Mesendoderm (in vitro differentiated cells): ENCODE results near the gene HSD11B1L.
A peak's percentile ranks its signal among the peaks of the same experiment; 100 is the strongest.
"Not testable (repeated sequence)": the region's sequence is repeated elsewhere in the genome, so short reads cannot be mapped to it uniquely, and the experiment has no call there.

Experiments
- DNase-seq: peaks from one replicate; pipeline ENCODE4 v3.0.0; 2013
- H2AK5ac ChIP-seq: 2 replicates; pipeline ENCODE4 v1.6.1; 2013; ENCODE audit warnings: low read length, inconsistent platforms
- H2BK120ac ChIP-seq: 2 replicates; pipeline ENCODE4 v1.6.1; 2013; ENCODE audit warnings: low read depth, mild to moderate bottlenecking, low read length, moderate library complexity, mixed read lengths
- H2BK15ac ChIP-seq: replicated peaks from 2 replicates; pipeline ENCODE4 v1.6.1; 2013; ENCODE audit warnings: low read depth, mild to moderate bottlenecking, moderate library complexity
- H2BK5ac ChIP-seq: 2 replicates; pipeline ENCODE4 v1.6.1; 2013; ENCODE audit warnings: low read length, inconsistent platforms
- H3K18ac ChIP-seq: 2 replicates; pipeline ENCODE4 v1.6.1; 2013; ENCODE audit warnings: mild to moderate bottlenecking, low read length, mixed read lengths
- H3K23ac ChIP-seq: one replicate; pipeline ENCODE4 v1.6.1; 2013; ENCODE audit warnings: low read length
- H3K27ac ChIP-seq: 2 replicates; pipeline ENCODE4 v1.5.1; 2013; ENCODE audit warnings: low read depth, mild to moderate bottlenecking, inconsistent platforms, low read length, moderate library complexity
- H3K27me3 ChIP-seq: 2 replicates; pipeline ENCODE4 v1.6.1; 2013; ENCODE audit warnings: low read length, control low read depth, mild to moderate bottlenecking, inconsistent platforms; ENCODE audit not compliant: insufficient read depth, poor library complexity
- H3K36me3 ChIP-seq: 2 replicates; pipeline ENCODE4 v1.6.1; 2013; ENCODE audit warnings: low read length, inconsistent platforms; ENCODE audit not compliant: control insufficient read depth, insufficient read depth
- H3K4ac ChIP-seq: one replicate; pipeline ENCODE4 v1.6.1; 2013; ENCODE audit warnings: low read depth, mild to moderate bottlenecking, low read length, moderate library complexity
- H3K4me1 ChIP-seq: 2 replicates; pipeline ENCODE4 v1.6.1; 2013; ENCODE audit warnings: low read depth, low read length, inconsistent platforms; ENCODE audit not compliant: control insufficient read depth
- H3K4me2 ChIP-seq: 2 replicates; pipeline ENCODE4 v1.6.1; 2013; ENCODE audit warnings: low read length
- H3K4me3 ChIP-seq: 2 replicates; pipeline ENCODE4 v1.5.1; 2013; ENCODE audit warnings: mild to moderate bottlenecking, low read length
- H3K56ac ChIP-seq: one replicate; pipeline ENCODE4 v1.6.1; 2013; ENCODE audit warnings: low read length
- H3K79me1 ChIP-seq: 2 replicates; pipeline ENCODE4 v1.6.1; 2013; ENCODE audit warnings: low read length, inconsistent platforms
- H3K79me2 ChIP-seq: 2 replicates; pipeline ENCODE4 v1.6.1; 2013; ENCODE audit warnings: mild to moderate bottlenecking, low read length; ENCODE audit not compliant: control insufficient read depth, insufficient read depth
- H3K9ac ChIP-seq: 2 replicates; pipeline ENCODE4 v1.6.1; 2013; ENCODE audit warnings: low read length, inconsistent platforms
- H4K5ac ChIP-seq: one replicate; pipeline ENCODE4 v1.6.1; 2013; ENCODE audit warnings: low read length
- H4K8ac ChIP-seq: one replicate; pipeline ENCODE4 v1.6.1; 2013; ENCODE audit warnings: low read depth, mild to moderate bottlenecking, control low read depth, low read length, moderate library complexity
- WGBS: extraction: QIAGEN DNeasy Blood & Tissue Kit; methylation state at CpG from one replicate; pipeline ENCODE4 v1.1.7; 2013; ENCODE audit warnings: low lambda C conversion rate, missing lambda C conversion rate; ENCODE audit not compliant: insufficient coverage; ENCODE audit errors: extremely low coverage; 5-methylcytosine and 5-hydroxymethylcytosine counted together

The HSD11B1L gene

DNA sequence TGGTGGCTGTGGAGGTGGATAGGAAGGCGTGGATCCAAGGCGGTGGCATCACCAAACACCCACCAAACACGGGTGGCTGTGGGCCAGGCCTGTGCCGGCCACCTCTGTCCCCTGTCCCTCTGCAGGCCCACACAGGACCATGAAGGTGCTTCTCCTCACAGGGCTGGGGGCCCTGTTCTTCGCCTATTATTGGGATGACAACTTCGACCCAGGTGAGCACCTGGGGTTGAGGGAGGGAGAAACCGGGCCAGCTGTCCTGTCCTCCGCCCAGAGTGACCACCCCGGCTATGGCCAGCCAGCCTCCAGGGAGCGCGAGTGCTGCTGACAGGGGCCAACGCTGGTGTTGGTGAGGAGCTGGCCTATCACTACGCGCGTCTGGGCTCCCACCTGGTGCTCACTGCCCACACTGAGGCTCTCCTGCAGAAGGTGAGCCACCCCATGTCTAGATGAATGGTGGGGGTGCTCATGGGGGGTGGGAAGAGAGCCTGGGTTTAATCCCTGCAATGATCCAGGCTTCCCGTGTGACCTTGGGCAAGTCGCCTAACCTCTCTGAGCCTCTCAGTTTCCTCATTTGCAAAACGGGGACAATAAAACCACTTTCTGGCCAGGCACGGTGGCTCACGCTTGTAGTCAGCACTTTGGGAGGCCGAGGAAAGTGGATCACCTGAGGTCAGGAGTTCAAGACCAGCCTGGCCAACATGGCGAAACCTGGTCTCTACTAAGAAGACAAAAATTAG lies 4.0 kb downstream of the HSD11B1L start:
- no peak overlapping the region for H3K4me3 ChIP-seq
- H3K23ac ChIP-seq: no peak overlapping the region
- H2AK5ac ChIP-seq: no peak overlapping the region
- no peak overlapping the region for H3K56ac ChIP-seq
- H3K27me3 ChIP-seq: no peaks in the 10 kb centered on the region
- no peak overlapping the region for H3K27ac ChIP-seq
- DNase-seq: no peak
- no peak overlapping the region for H3K4me2 ChIP-seq
- no peaks in the 10 kb centered on the region for H3K79me1 ChIP-seq
- no peak overlapping the region for H4K5ac ChIP-seq
- no peak overlapping the region for H3K9ac ChIP-seq
- H3K79me2 ChIP-seq: no peaks in the 10 kb centered on the region
- no peak overlapping the region for H3K4ac ChIP-seq
- WGBS: no CpG with 5 or more reads among the region's 22 CpGs
- no peak overlapping the region for H4K8ac ChIP-seq
- no peak overlapping the region for H2BK5ac ChIP-seq
- no peak overlapping the region for H2BK15ac ChIP-seq
- no peaks in the 10 kb centered on the region for H3K4me1 ChIP-seq
- no peak overlapping the region for H3K18ac ChIP-seq
- no peak overlapping the region for H2BK120ac ChIP-seq
- H3K36me3 ChIP-seq: no peaks in the 10 kb centered on the region

DNA sequence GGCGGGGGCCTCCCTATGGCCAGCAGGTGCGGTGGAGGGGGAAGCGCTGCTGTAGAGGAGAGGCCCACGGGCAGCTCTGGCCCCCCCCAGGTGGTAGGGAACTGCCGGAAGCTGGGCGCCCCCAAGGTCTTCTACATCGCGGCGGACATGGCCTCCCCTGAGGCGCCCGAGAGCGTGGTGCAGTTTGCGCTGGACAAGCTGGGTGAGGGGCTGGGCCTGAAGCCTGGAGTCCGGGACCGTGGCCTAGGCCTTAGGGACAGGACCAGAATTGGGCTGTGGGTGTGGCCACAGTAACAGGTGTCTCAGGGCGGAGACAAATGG lies 5.5 kb downstream of the HSD11B1L start:
- Histone ChIP-seq H3K4me3 (no peak overlapping the region), H2AK5ac (no peak overlapping the region)

DNA sequence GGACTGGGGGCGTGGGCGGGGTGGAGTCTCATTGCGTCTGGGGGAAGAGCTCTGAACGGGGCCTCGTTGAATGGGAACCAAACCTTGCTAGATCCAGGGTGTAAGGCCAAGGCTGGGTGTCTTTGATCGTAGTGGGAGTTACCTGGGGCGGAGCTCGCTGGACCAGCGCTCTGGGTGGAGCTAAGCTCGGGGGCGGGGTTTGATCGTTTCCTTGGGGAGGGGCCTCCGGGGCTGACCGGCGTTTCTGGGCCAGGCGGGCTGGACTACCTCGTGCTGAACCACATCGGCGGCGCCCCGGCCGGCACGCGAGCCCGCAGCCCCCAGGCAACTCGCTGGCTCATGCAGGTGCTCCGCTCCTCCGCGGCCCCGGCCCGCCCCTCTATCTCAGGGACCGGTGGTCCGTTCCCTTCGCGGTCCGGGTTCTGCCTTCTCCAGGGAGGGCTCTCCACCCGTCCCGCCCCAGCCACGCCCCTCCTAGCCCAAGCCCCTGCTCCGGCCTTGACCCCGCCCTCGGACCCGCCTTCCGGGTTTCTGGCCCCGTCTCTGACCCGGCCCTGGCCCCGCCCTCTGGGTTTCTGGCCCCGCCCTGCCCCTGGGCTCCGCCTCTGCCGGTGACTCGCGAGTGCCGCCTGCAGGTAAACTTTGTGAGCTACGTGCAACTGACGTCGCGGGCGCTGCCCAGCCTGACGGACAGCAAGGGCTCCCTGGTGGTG lies 6.0 kb downstream of the HSD11B1L start:
- Histone ChIP-seq H3K18ac (no peak overlapping the region), H2BK15ac (no peak overlapping the region), H3K9ac (peak overlapping the region; percentile 67), H3K4me1 (no peaks in the 10 kb centered on the region), H2AK5ac (no peak overlapping the region), H3K27ac (no peak overlapping the region), H4K5ac (no peak overlapping the region), H3K23ac (no peak overlapping the region), H3K4me3 (peak overlapping the region; percentile 48), H3K27me3 (no peaks in the 10 kb centered on the region), H3K4me2 (peak overlapping the region; percentile 64), H2BK5ac (no peak overlapping the region), H3K79me1 (no peaks in the 10 kb centered on the region), H4K8ac (no peak overlapping the region), H3K79me2 (peaks cover 17% of the 10 kb centered on the region), H3K56ac (peak overlapping the region; percentile 87), H2BK120ac (no peak overlapping the region), H3K4ac (no peak overlapping the region), H3K36me3 (peaks cover 1% of the 10 kb centered on the region)
- no CpG with 5 or more reads among the region's 59 CpGs for WGBS
- DNase-seq: peak; percentile 96

More for the DNA sequence above, 5.5 kb downstream of the HSD11B1L start:
- no peak overlapping the region for H2BK120ac ChIP-seq
- no peak overlapping the region for H3K23ac ChIP-seq
- peak overlapping the region; percentile 30 for H3K56ac ChIP-seq
- H3K27me3 ChIP-seq: no peaks in the 10 kb centered on the region
- WGBS: no CpG with 5 or more reads among the region's 16 CpGs
- no peak overlapping the region for H2BK15ac ChIP-seq
- no peak overlapping the region for H2BK5ac ChIP-seq
- no peak overlapping the region for H3K9ac ChIP-seq
- DNase-seq: no peak
- H3K79me2 ChIP-seq: peaks cover 12% of the 10 kb centered on the region
- no peaks in the 10 kb centered on the region for H3K4me1 ChIP-seq
- H3K4me2 ChIP-seq: no peak overlapping the region
- H4K8ac ChIP-seq: no peak overlapping the region
- H4K5ac ChIP-seq: no peak overlapping the region
- no peaks in the 10 kb centered on the region for H3K79me1 ChIP-seq
- H3K36me3 ChIP-seq: no peaks in the 10 kb centered on the region
- H3K27ac ChIP-seq: no peak overlapping the region
- no peak overlapping the region for H3K4ac ChIP-seq
- H3K18ac ChIP-seq: no peak overlapping the region

DNA sequence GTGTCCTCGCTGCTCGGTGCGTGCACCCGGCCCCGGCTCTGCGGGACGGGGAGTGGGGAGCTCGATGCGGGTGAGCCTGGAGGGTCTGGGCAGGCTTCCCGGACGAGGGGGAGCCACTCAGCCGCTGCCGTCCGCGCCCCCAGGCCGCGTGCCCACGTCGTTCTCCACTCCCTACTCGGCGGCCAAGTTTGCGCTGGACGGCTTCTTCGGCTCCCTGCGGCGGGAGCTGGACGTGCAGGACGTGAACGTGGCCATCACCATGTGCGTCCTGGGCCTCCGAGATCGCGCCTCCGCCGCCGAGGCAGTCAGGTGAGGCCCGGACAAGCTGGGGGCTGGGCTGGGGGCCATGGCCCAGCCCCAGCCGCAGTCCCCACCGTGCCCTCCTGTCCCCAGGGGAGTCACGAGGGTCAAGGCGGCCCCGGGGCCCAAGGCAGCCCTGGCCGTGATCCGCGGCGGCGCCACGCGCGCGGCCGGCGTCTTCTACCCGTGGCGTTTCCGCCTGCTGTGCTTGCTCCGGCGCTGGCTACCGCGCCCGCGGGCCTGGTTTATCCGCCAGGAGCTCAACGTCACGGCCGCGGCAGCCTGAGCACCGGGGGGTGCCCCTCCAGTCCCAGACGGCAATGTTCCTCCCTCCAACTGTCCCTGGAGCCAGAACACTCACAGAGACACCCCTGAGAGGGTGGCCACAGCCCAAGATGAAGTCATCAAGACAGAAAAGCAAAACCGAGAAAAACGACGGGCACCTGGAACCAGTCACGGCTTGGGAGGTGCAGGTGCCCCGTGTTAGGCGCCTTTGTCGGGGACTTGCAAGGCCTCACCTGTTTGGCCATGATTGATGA lies 6.8 kb downstream of the HSD11B1L start:
- H3K4me2 ChIP-seq: peak overlapping the region; percentile 21
- H3K4ac ChIP-seq: no peak overlapping the region
- H3K18ac ChIP-seq: no peak overlapping the region
- no peak overlapping the region for H2BK15ac ChIP-seq
- peaks cover 25% of the 10 kb centered on the region for H3K79me2 ChIP-seq
- H2AK5ac ChIP-seq: no peak overlapping the region
- no peak overlapping the region for H2BK120ac ChIP-seq
- no peak overlapping the region for H4K5ac ChIP-seq
- peak overlapping the region; percentile 43 for H3K9ac ChIP-seq
- peak overlapping the region; percentile 71 for H3K56ac ChIP-seq
- H3K79me1 ChIP-seq: peaks cover 7% of the 10 kb centered on the region
- H3K27me3 ChIP-seq: no peaks in the 10 kb centered on the region
- no peak overlapping the region for H3K23ac ChIP-seq
- no peak overlapping the region for H3K27ac ChIP-seq
- no peak overlapping the region for H3K4me3 ChIP-seq
- no CpG with 5 or more reads among the region's 76 CpGs for WGBS
- no peaks in the 10 kb centered on the region for H3K4me1 ChIP-seq
- no peak overlapping the region for H2BK5ac ChIP-seq
- DNase-seq: no peak
- H4K8ac ChIP-seq: no peak overlapping the region
- peaks cover 6% of the 10 kb centered on the region for H3K36me3 ChIP-seq

DNA sequence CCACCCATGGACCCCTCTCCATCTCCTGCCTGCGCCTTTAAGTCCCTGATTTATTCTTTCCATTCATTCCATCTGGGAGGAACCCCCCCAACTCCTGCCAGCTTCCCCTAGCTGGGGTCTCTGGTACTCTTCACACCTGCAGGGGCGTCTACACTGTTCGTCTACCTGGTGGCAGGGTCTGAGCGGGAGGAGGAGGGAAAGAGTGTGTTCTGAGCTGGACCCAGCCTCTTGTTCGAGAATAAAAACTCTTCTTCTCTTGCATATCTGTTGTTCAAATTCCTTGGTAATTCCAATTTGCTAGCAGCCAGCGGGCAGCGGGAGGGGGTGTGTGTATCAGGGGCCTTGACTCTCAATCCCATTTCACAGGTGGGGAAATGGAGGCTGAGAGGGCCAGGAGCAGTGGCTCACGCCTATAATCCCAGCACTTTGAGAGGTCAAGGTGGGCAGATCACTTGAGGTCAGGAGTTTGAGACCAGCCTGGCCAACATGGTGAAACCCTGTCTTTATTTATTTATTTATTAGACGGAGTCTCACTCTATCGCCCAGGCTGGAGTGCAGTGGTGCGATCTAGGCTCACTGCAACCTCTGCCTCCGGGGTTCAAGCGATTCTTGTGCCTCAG lies 7.5 kb downstream of the HSD11B1L start:
- not testable (repeated sequence) for H3K4me3 ChIP-seq, H2AK5ac ChIP-seq, H3K79me1 ChIP-seq, H4K5ac ChIP-seq, H2BK120ac ChIP-seq, H3K23ac ChIP-seq, H3K27me3 ChIP-seq, H3K4me1 ChIP-seq, H3K4ac ChIP-seq, H3K18ac ChIP-seq, H4K8ac ChIP-seq, H2BK5ac ChIP-seq, H3K27ac ChIP-seq, DNase-seq, H2BK15ac ChIP-seq, H3K9ac ChIP-seq, H3K56ac ChIP-seq, H3K4me2 ChIP-seq
- WGBS: no CpG with 5 or more reads among the region's 13 CpGs
- H3K36me3 ChIP-seq: peaks cover 12% of the 10 kb centered on the region
- H3K79me2 ChIP-seq: peaks cover 33% of the 10 kb centered on the region
